ENCODE results near the gene SMIM41.

DNA sequence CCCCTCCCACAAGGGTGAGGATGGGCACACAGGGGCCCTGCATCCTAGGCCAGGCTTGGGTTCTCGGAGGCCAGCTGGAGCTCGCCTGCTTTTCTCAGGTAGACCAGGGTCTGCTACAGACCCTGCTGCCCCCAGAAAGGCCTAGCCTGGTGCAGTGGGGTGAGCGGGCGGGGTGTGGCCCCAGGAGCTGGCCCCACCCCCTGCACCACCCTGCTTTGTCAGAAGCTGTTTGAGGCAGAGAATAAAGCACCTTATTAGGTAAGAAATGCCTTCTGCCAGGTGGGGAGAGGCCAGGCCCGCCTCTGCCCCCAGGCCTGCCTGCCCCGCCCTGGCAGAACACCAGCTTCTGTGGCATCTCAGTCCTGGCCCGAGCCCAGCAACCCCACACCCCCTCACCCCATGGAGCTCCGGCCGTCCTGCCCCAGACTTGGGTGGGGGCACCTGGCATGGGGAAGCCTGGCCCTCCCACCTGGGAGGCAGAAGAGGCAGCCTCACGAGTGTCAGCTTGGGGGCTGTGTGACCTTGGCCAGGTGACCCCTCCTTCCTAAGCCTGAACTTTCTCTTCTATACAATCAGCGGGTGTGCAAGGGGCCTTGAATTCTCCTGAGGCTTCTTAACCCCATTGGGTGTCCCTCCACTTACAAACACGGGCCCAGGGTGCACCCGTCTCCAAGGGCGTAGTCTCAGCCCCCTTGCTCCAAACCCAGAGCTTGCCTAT lies 69.1 kb downstream of the SMIM41 start:
- TF ChIP-seq SUZ12 (IDR thresholded peaks at IDR 0.05; ENCODE audit: extremely low read depth, insufficient read depth, insufficient read length) (no peak), ZNF274 (IDR thresholded peaks at IDR 0.05; ENCODE audit: low read depth, low read length) (no peak)
